Choroid plexus epithelial cell (primary cell): Measurements from ENCODE around the gene SCN3B.

ENCODE experiments used
- DNase-seq: peaks from one replicate; pipeline ENCODE4 v3.0.0-alpha.2; 2010; ENCODE audit warnings: low read depth
- H3K4me3 ChIP-seq: 2 replicates; pipeline ENCODE4 v1.5.1; 2011; ENCODE audit warnings: low read depth, mild to moderate bottlenecking, control low read depth, low read length, moderate library complexity
- CTCF ChIP-seq: conservative IDR thresholded peaks from 2 replicates; pipeline ENCODE4 v1.5.1; 2011; ENCODE audit warnings: low read depth, mild to moderate bottlenecking, control low read depth, inconsistent platforms, low read length, moderate library complexity

The SCN3B gene

GRCh38 chr11:123681030-123681429, 26.6 kb upstream of the SCN3B start:
- no peak for DNase-seq
- no peak for TF ChIP-seq CTCF

GRCh38 chr11:123678246-123678645, 23.8 kb upstream of the SCN3B start:
- H3K4me3 ChIP-seq, result no peak overlapping the region
- DNase-seq, result no peak
- TF ChIP-seq CTCF, result no peak

More at GRCh38 chr11:123681030-123681429, 26.6 kb upstream of the SCN3B start:
- no peak overlapping the region for H3K4me3 ChIP-seq

- TF ChIP-seq CTCF, result no peak
- no peak overlapping the region for H3K4me3 ChIP-seq
- DNase-seq, result no peak
Observed at GRCh38 chr11:123677510-123677909, 23.1 kb upstream of the SCN3B start.

GRCh38 chr11:123674297-123674696, 19.9 kb upstream of the SCN3B start:
- H3K4me3 ChIP-seq, result no peak overlapping the region
- no peak for TF ChIP-seq CTCF
- no peak for DNase-seq

- DNase-seq, result no peak
- no peak overlapping the region for H3K4me3 ChIP-seq
- TF ChIP-seq CTCF, result no peak
Observed at GRCh38 chr11:123672568-123672967, 18.1 kb upstream of the SCN3B start.

GRCh38 chr11:123671534-123671933, 17.1 kb upstream of the SCN3B start:
- DNase-seq, result no peak
- no peak for TF ChIP-seq CTCF
- no peak overlapping the region for H3K4me3 ChIP-seq

GRCh38 chr11:123670081-123670480, 15.7 kb upstream of the SCN3B start:
- TF ChIP-seq CTCF, result no peak
- no peak overlapping the region for H3K4me3 ChIP-seq
- DNase-seq, result no peak
